Measurements from ENCODE around the gene SETDB1. TPM values are rescaled to one million over a fixed set of nuclear protein-coding genes. Genes with fewer than 3 reads are reported as not detected.
A peak's percentile ranks its signal among the peaks of the same experiment; 100 is the strongest.

The SETDB1 gene
- total RNA-seq, 4 donors from 2014 or later, result 24.9 to 30.2 (median 27.7) TPM

DNA sequence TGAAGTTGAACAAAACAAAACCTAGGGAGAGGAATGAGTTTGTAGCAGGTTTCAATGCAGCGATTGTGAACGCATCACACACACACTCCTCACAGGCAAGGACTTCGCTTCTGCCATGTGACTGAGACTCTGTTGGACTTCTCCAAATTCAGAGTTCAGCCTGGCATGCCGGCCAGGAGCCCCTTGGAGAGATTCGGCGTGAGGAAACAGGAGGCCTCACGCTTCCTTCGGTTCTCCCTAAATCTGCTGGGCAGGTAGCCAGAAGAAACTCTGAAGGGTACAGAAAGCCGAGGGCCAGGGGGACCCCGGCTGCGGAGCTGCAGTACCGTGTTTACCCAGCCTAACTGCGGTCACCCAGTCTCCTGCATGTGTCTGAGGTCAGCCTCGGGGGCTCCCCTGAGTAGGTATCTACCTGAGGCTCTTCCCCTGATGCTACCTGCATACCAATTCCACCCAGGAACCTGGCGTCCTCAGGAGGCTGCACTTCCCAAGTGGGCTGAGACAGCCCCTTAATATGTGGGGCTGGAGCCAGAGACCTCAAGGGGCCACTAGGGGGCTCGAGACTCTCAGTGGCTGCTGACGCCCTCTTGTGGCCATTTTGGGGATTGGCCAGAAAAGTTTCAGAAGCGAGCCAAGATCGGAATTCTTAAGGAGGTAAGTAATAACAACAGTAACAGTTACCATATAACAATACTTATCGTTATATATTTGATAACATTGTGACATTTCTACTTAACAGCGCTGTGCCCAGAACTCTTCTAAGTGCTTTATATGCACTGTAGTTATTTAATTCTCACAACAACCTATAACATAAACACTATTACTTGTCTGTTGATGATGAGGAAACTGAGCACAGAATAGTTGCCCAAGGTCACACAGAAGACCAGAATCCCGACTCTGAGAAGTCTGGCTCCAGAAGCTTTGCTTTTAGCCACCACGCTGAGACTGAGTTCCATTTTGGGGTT, 53.2 kb downstream of the SETDB1 start:
- Histone ChIP-seq H3K4me1 (peaks cover 28 to 57% (median 51%) of the 10 kb centered on the region in 4 donors), H3K9me3 (no peaks in the 10 kb centered on the region), H3K27ac (replicated peaks in 1 of 4) (peak overlapping the region; percentile 56 to 65 (median 62)), H3K4me3 (peak overlapping the region; percentile 24 to 44 (median 27)), H3K36me3 (no peaks in the 10 kb centered on the region), H3K27me3 (no peaks in the 10 kb centered on the region)
- WGBS, result 20% methylated on average over 21 of the region's 23 CpGs
- TF ChIP-seq, protein P1, sequence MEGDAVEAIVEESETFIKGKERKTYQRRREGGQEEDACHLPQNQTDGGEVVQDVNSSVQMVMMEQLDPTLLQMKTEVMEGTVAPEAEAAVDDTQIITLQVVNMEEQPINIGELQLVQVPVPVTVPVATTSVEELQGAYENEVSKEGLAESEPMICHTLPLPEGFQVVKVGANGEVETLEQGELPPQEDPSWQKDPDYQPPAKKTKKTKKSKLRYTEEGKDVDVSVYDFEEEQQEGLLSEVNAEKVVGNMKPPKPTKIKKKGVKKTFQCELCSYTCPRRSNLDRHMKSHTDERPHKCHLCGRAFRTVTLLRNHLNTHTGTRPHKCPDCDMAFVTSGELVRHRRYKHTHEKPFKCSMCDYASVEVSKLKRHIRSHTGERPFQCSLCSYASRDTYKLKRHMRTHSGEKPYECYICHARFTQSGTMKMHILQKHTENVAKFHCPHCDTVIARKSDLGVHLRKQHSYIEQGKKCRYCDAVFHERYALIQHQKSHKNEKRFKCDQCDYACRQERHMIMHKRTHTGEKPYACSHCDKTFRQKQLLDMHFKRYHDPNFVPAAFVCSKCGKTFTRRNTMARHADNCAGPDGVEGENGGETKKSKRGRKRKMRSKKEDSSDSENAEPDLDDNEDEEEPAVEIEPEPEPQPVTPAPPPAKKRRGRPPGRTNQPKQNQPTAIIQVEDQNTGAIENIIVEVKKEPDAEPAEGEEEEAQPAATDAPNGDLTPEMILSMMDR (IDR thresholded peaks at IDR 0.05), result peak; percentile 96 to 98 (median 96)
- TF ChIP-seq POLR2A (IDR thresholded peaks at IDR 0.05; ENCODE audit: low read depth), result no peak
- TF ChIP-seq POLR2AphosphoS5 (IDR thresholded peaks at IDR 0.05), result peak; percentile 55 to 79
- intact Hi-C loops (cut with DNase I), result no loop called here
- peak; percentile 96 for DNase-seq (ENCODE audit: extremely low spot score)

GRCh38 chr1:150981177-150981804, 55.1 kb downstream of the SETDB1 start:
- H3K4me1 ChIP-seq, result peaks cover 23 to 48% (median 42%) of the 10 kb centered on the region in 4 donors
- no peak for DNase-seq (ENCODE audit: extremely low spot score)
- H3K36me3 ChIP-seq, result no peaks in the 10 kb centered on the region
- no peaks in the 10 kb centered on the region for H3K9me3 ChIP-seq
- intact Hi-C loops (cut with DNase I), result no loop called here
- H3K27me3 ChIP-seq, result no peaks in the 10 kb centered on the region
- no peak overlapping the region for H3K4me3 ChIP-seq
- WGBS, result 79% methylated on average over 4 of the region's 6 CpGs
- H3K27ac ChIP-seq (replicated peaks in 1 of 4), result no peak overlapping the region
- TF ChIP-seq EP300 (IDR thresholded peaks at IDR 0.05) (no peak), POLR2AphosphoS5 (IDR thresholded peaks at IDR 0.05) (no peak), POLR2A (IDR thresholded peaks at IDR 0.05; ENCODE audit: low read depth) (no peak)
- TF ChIP-seq, protein P1 (IDR thresholded peaks at IDR 0.05), result no peak

GRCh38 chr1:150981805-150982712, 55.9 kb downstream of the SETDB1 start, which contains the start of gene ANXA9:
Gene ANXA9 (plus strand): TSS chr1:150982292. CDS start chr1:150983106, 814 bp downstream.
- H3K36me3 ChIP-seq, result no peaks in the 10 kb centered on the region
- H3K4me1 ChIP-seq, result peaks cover 17 to 44% (median 37%) of the 10 kb centered on the region in 4 donors
- intact Hi-C loops (cut with DNase I), result no loop called here
- no peaks in the 10 kb centered on the region for H3K27me3 ChIP-seq
- no peak for DNase-seq (ENCODE audit: extremely low spot score)
- 75% methylated on average over 11 of the region's 12 CpGs for WGBS
- H3K27ac ChIP-seq (replicated peaks in 1 of 4), result no peak within 1 kb of the TSS
- H3K4me3 ChIP-seq, result no peak within 1 kb of the TSS
- TF ChIP-seq POLR2AphosphoS5 (IDR thresholded peaks at IDR 0.05), result no peak
- TF ChIP-seq, protein P1 (IDR thresholded peaks at IDR 0.05), result no peak
- no peak for TF ChIP-seq EP300 (IDR thresholded peaks at IDR 0.05)
- TF ChIP-seq POLR2A (IDR thresholded peaks at IDR 0.05; ENCODE audit: low read depth), result no peak
- no peaks in the 10 kb centered on the region for H3K9me3 ChIP-seq

- no peaks in the 10 kb centered on the region for H3K36me3 ChIP-seq
- TF ChIP-seq, protein P1 (IDR thresholded peaks at IDR 0.05), result no peak
- TF ChIP-seq POLR2AphosphoS5 (IDR thresholded peaks at IDR 0.05) (no peak), POLR2A (IDR thresholded peaks at IDR 0.05; ENCODE audit: low read depth) (no peak)
Measured at GRCh38 chr1:150985179-150985825, 59.1 kb downstream of the SETDB1 start.

More at GRCh38 chr1:150985179-150985825, 59.1 kb downstream of the SETDB1 start:
- peaks cover 0 to 14% (median 10%) of the 10 kb centered on the region in 4 donors for H3K4me1 ChIP-seq
- no peaks in the 10 kb centered on the region for H3K27me3 ChIP-seq
- H3K4me3 ChIP-seq, result no peak overlapping the region
- WGBS, result 94% methylated on average over 2 of the region's 2 CpGs
- no peak for DNase-seq (ENCODE audit: extremely low spot score)
- intact Hi-C loops (cut with DNase I), result no loop called here
- H3K9me3 ChIP-seq, result no peaks in the 10 kb centered on the region
- H3K27ac ChIP-seq (replicated peaks in 1 of 4), result no peak overlapping the region

All from esophagus muscularis mucosa (tissue), 4 donors.